NOMO-1 treated with DMSO at 0.1 percent for 48 hours (cell line): Measurements from ENCODE around the gene AKAP6.
"Not testable (repeated sequence)": the region's sequence is repeated elsewhere in the genome, so short reads cannot be mapped to it uniquely, and the experiment has no call there.

Experiments
- DNase-seq: peaks from one replicate; lab custom pipeline; 2025; ENCODE audit not compliant: unreplicated experiment; lab: John Stamatoyannopoulos, UW

AKAP6 gene

GRCh38 chr14:32368107-32368506, 39.0 kb downstream of the AKAP6 start:
- no peak for DNase-seq

GRCh38 chr14:32370714-32371113, 41.6 kb downstream of the AKAP6 start:
- no peak for DNase-seq

GRCh38 chr14:32372154-32372553, 43.1 kb downstream of the AKAP6 start:
- no peak for DNase-seq

- DNase-seq, result not testable (repeated sequence)
Observed at GRCh38 chr14:32373174-32373573, 44.1 kb downstream of the AKAP6 start.

- DNase-seq, result no peak
Observed at GRCh38 chr14:32374155-32374554, 45.1 kb downstream of the AKAP6 start.

GRCh38 chr14:32375663-32376062, 46.6 kb downstream of the AKAP6 start:
- DNase-seq, result no peak

GRCh38 chr14:32377046-32377646, 48.0 kb downstream of the AKAP6 start:
- DNase-seq, result no peak

GRCh38 chr14:32378284-32378683, 49.2 kb downstream of the AKAP6 start:
- DNase-seq, result no peak

GRCh38 chr14:32379447-32379846, 50.3 kb downstream of the AKAP6 start:
- DNase-seq, result no peak

- DNase-seq, result no peak
Observed at GRCh38 chr14:32381869-32382268, 52.8 kb downstream of the AKAP6 start.

GRCh38 chr14:32382704-32383103, 53.6 kb downstream of the AKAP6 start:
- DNase-seq, result no peak

- DNase-seq, result no peak
Observed at GRCh38 chr14:32383364-32384009, 54.4 kb downstream of the AKAP6 start.

GRCh38 chr14:32384464-32384863, 55.4 kb downstream of the AKAP6 start:
- DNase-seq, result no peak

GRCh38 chr14:32387295-32387694, 58.2 kb downstream of the AKAP6 start:
- DNase-seq, result not testable (repeated sequence)

GRCh38 chr14:32393119-32393518, 64.0 kb downstream of the AKAP6 start:
- DNase-seq, result no peak

- no peak for DNase-seq
Observed at GRCh38 chr14:32394038-32394437, 64.9 kb downstream of the AKAP6 start.

- DNase-seq, result no peak
Observed at GRCh38 chr14:32396885-32397284, 67.8 kb downstream of the AKAP6 start.

- DNase-seq, result no peak
Observed at GRCh38 chr14:32397861-32398640, 69.0 kb downstream of the AKAP6 start.

GRCh38 chr14:32399920-32400319, 70.8 kb downstream of the AKAP6 start:
- no peak for DNase-seq

GRCh38 chr14:32400480-32400879, 71.4 kb downstream of the AKAP6 start:
- DNase-seq, result no peak

GRCh38 chr14:32403021-32403420, 73.9 kb downstream of the AKAP6 start:
- no peak for DNase-seq

GRCh38 chr14:32403688-32404087, 74.6 kb downstream of the AKAP6 start:
- no peak for DNase-seq
